RKO (cell line): ENCODE measurements around the gene MSH3.
"Not testable (repeated sequence)": the region's sequence is repeated elsewhere in the genome, so short reads cannot be mapped to it uniquely, and the experiment has no call there.

Source experiments
- DNase-seq: peaks from one replicate; pipeline ENCODE4 v3.0.0-alpha.2; 2016; ENCODE audit warnings: low spot score

Gene MSH3

GRCh38 chr5:80853413-80853812 lies 199.0 kb downstream of the MSH3 start:
- DNase-seq: no peak

- no peak for DNase-seq
Measured at GRCh38 chr5:80854583-80854982, 200.1 kb downstream of the MSH3 start.

- DNase-seq: no peak
Measured at GRCh38 chr5:80860924-80861613, 206.6 kb downstream of the MSH3 start.

- DNase-seq: no peak
Measured at GRCh38 chr5:80863708-80864107, 209.3 kb downstream of the MSH3 start.

- no peak for DNase-seq
Measured at GRCh38 chr5:80864109-80864508, 209.7 kb downstream of the MSH3 start.

- no peak for DNase-seq
Measured at GRCh38 chr5:80864706-80865435, 210.4 kb downstream of the MSH3 start.

- no peak for DNase-seq
Measured at GRCh38 chr5:80865551-80865950, 211.1 kb downstream of the MSH3 start.

- DNase-seq: no peak
Measured at GRCh38 chr5:80866371-80866770, 211.9 kb downstream of the MSH3 start.

GRCh38 chr5:80867233-80867632 lies 212.8 kb downstream of the MSH3 start:
- no peak for DNase-seq

- no peak for DNase-seq
Measured at GRCh38 chr5:80870442-80870841, 216.0 kb downstream of the MSH3 start.

GRCh38 chr5:80871541-80871961 lies 217.1 kb downstream of the MSH3 start:
- peak; percentile 77 for DNase-seq

- DNase-seq: no peak
Measured at GRCh38 chr5:80874162-80874561, 219.7 kb downstream of the MSH3 start.

GRCh38 chr5:80877592-80877991 lies 223.1 kb downstream of the MSH3 start:
- DNase-seq: no peak

- DNase-seq: no peak
Measured at GRCh38 chr5:80881726-80882125, 227.3 kb downstream of the MSH3 start.

- not testable (repeated sequence) for DNase-seq
Measured at GRCh38 chr5:80883390-80883789, 228.9 kb downstream of the MSH3 start.

GRCh38 chr5:80884086-80884813 lies 229.8 kb downstream of the MSH3 start:
- DNase-seq: no peak

- peak; percentile 37 for DNase-seq
Measured at GRCh38 chr5:80884929-80885328, 230.5 kb downstream of the MSH3 start.

GRCh38 chr5:80885396-80886000 lies 231.0 kb downstream of the MSH3 start:
- DNase-seq: no peak

- DNase-seq: no peak
Measured at GRCh38 chr5:80894083-80894482, 239.6 kb downstream of the MSH3 start.

GRCh38 chr5:80895523-80895922 lies 241.1 kb downstream of the MSH3 start:
- DNase-seq: no peak

- DNase-seq: not testable (repeated sequence)
Measured at GRCh38 chr5:80902624-80903023, 248.2 kb downstream of the MSH3 start.

- DNase-seq: no peak
Measured at GRCh38 chr5:80904533-80905187, 250.2 kb downstream of the MSH3 start.
